Neutrophil (primary cell): ENCODE results near the gene MAP7D3.

Source experiments
- H3K27ac ChIP-seq: fragments of 200-600 bp; sonication (generic); 2 replicates; pipeline ENCODE4 v1.5.1; 2016; ENCODE audit warnings: mild to moderate bottlenecking, moderate library complexity
- H3K27me3 ChIP-seq: fragments of 200-600 bp; sonication (generic); 2 replicates; pipeline ENCODE4 v1.6.0; 2016; ENCODE audit warnings: mild to moderate bottlenecking
- H3K36me3 ChIP-seq: fragments of 200-600 bp; sonication (generic); 2 replicates; pipeline ENCODE4 v1.5.1; 2017
- H3K4me1 ChIP-seq, 2 experiments: fragments of 200-600 bp in 1 of 2; sonication (generic) in 1 of 2; 1 replicate in 1 of 2; 2 replicates in 1 of 2; pipeline versions ENCODE4 v1.5.1 to v1.6.1; 2013 to 2016; ENCODE audit warnings: low read depth in 1 of 2, low read length in 1 of 2, mild to moderate bottlenecking in 1 of 2, moderate library complexity in 1 of 2; ENCODE audit not compliant: control insufficient read depth in 1 of 2, insufficient read depth in 1 of 2
- H3K4me3 ChIP-seq, 2 experiments: fragments of 200-600 bp in 1 of 2; sonication (generic) in 1 of 2; 1 replicate in 1 of 2; 2 replicates in 1 of 2; pipeline ENCODE4 v1.5.1; 2013 to 2016; ENCODE audit warnings: low read depth in 1 of 2, low read length in 1 of 2, mild to moderate bottlenecking in 1 of 2, moderate library complexity in 1 of 2
- H3K9me3 ChIP-seq: fragments of 200-600 bp; sonication (generic); 2 replicates; pipeline ENCODE4 v1.5.1; 2016
- TF ChIP-seq, protein P1 (sequence below): fragments of 200-600 bp; sonication (generic); IDR thresholded peaks from 2 replicates; pipeline ENCODE4 v1.5.1; 2016; ENCODE audit warnings: antibody characterized with exemption

The MAP7D3 gene

DNA sequence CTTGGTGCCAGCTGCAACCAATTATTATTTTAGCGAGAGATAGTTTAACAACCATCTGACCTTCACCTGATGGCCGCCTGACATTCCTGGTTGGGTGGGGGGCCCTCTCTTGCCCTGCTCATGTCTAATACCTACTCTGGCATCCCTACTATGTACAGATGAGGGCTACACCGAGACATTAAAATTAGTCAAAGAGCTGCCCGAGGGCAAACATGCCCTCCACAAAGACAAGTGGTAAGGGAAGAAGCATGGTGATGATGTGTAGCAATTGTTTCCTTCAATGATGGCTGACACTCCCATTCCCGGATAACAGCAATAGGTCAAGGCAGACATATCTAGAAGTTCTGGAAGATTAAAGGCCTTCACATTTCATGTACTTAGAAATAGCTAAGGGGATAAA lies 49.6 kb downstream of the MAP7D3 start:
- Histone ChIP-seq H3K27me3 (no peaks in the 10 kb centered on the region), H3K36me3 (no peaks in the 10 kb centered on the region), H3K27ac (no peak overlapping the region), H3K9me3 (no peaks in the 10 kb centered on the region), H3K4me1 (no peaks in the 10 kb centered on the region), H3K4me3 (no peak overlapping the region)
- TF ChIP-seq, protein P1, sequence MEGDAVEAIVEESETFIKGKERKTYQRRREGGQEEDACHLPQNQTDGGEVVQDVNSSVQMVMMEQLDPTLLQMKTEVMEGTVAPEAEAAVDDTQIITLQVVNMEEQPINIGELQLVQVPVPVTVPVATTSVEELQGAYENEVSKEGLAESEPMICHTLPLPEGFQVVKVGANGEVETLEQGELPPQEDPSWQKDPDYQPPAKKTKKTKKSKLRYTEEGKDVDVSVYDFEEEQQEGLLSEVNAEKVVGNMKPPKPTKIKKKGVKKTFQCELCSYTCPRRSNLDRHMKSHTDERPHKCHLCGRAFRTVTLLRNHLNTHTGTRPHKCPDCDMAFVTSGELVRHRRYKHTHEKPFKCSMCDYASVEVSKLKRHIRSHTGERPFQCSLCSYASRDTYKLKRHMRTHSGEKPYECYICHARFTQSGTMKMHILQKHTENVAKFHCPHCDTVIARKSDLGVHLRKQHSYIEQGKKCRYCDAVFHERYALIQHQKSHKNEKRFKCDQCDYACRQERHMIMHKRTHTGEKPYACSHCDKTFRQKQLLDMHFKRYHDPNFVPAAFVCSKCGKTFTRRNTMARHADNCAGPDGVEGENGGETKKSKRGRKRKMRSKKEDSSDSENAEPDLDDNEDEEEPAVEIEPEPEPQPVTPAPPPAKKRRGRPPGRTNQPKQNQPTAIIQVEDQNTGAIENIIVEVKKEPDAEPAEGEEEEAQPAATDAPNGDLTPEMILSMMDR, result no peak

- H3K27me3 ChIP-seq, result no peaks in the 10 kb centered on the region
- no peak overlapping the region for H3K4me3 ChIP-seq
- no peaks in the 10 kb centered on the region for H3K9me3 ChIP-seq
- H3K4me1 ChIP-seq, result no peaks in the 10 kb centered on the region
- TF ChIP-seq, protein P1, result no peak
- H3K36me3 ChIP-seq, result no peaks in the 10 kb centered on the region
- H3K27ac ChIP-seq, result no peak overlapping the region
Measured at GRCh38 chrX:136200466-136200865, 50.7 kb downstream of the MAP7D3 start.

DNA sequence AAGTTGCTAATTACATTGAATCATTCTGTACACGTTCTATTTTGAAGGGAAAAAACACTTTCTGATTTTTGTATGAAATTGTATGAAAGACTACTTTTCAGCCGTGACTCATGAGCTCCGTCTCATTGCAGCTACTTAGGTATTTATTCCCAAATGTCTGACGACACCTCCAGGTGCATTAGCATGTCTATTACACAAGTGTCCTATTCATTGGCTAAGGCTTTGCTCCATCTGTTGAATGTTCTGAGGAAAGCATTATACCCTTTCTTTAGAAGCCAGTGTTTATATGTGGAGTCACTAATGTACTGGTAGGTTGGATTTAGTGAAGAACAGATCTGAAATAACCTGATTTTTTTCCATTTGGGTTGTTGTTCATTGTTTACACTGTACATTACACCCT lies 51.8 kb downstream of the MAP7D3 start:
- no peaks in the 10 kb centered on the region for H3K27me3 ChIP-seq
- H3K4me1 ChIP-seq, result no peaks in the 10 kb centered on the region
- no peak overlapping the region for H3K27ac ChIP-seq
- no peak overlapping the region for H3K4me3 ChIP-seq
- H3K36me3 ChIP-seq, result no peaks in the 10 kb centered on the region
- TF ChIP-seq, protein P1, result no peak
- no peaks in the 10 kb centered on the region for H3K9me3 ChIP-seq

GRCh38 chrX:136198678-136199243 lies 52.4 kb downstream of the MAP7D3 start:
- no peak overlapping the region for H3K27ac ChIP-seq
- TF ChIP-seq, protein P1, result no peak
- no peaks in the 10 kb centered on the region for H3K36me3 ChIP-seq
- H3K4me3 ChIP-seq, result no peak overlapping the region
- H3K4me1 ChIP-seq, result no peaks in the 10 kb centered on the region
- no peaks in the 10 kb centered on the region for H3K9me3 ChIP-seq
- H3K27me3 ChIP-seq, result no peaks in the 10 kb centered on the region

- TF ChIP-seq, protein P1, result no peak
- H3K27me3 ChIP-seq, result no peaks in the 10 kb centered on the region
- H3K4me1 ChIP-seq, result peaks cover 4 to 7% of the 10 kb centered on the region in 2 experiments
- H3K9me3 ChIP-seq, result no peaks in the 10 kb centered on the region
- H3K27ac ChIP-seq, result no peak overlapping the region
- H3K36me3 ChIP-seq, result no peaks in the 10 kb centered on the region
- no peak overlapping the region for H3K4me3 ChIP-seq
Measured at GRCh38 chrX:136198010-136198409, 53.2 kb downstream of the MAP7D3 start.
